ENCODE data around the gene MANSC4. TPM values are rescaled to one million over a fixed set of nuclear protein-coding genes. Genes with fewer than 3 reads are reported as not detected.

The MANSC4 gene
- total RNA-seq, 1 donor from 2014 or later, result not detected

GRCh38 chr12:27733052-27733656 lies 46.9 kb downstream of the MANSC4 start:
- no peak overlapping the region for H3K4me3 Mint-ChIP-seq
- peaks cover 36% of the 10 kb centered on the region for H3K36me3 Mint-ChIP-seq (ENCODE audit: low read depth)
- DNase-seq (ENCODE audit: low spot score), result no peak
- H3K27me3 Mint-ChIP-seq (ENCODE audit: insufficient read depth), result no peaks in the 10 kb centered on the region
- no peak overlapping the region for H3K27ac Mint-ChIP-seq
- H3K9me3 Mint-ChIP-seq, result no peaks in the 10 kb centered on the region
- H3K4me1 Mint-ChIP-seq (ENCODE audit: low read depth), result no peaks in the 10 kb centered on the region
- intact Hi-C loops (cut with micrococcal nuclease), result loop anchor here (1.0 to 2.0 kb wide), 5 partner anchors 48 to 1266 kb away; partner anchors contain the start of genes KLHL42 and MANSC4

DNA sequence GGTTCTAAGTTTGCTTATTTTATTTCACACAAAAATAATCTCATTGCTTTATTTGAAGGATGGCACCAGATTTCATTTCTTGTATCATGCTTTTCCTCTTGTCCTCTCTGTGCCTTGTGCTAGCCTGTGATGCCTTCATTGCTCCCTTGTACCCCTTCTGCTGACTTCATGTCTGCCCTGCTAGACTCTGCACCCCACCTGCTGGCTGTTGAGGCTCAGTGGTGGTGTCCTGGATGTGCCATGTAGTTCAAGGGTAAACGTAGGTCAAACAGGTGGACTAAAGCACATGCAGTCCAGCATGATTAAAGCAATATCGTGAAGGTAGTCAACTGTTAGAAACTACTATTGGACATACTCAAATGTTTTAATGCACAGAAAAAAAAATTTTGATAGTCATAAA lies 47.8 kb downstream of the MANSC4 start:
- H3K9me3 Mint-ChIP-seq, result no peaks in the 10 kb centered on the region
- H3K27me3 Mint-ChIP-seq (ENCODE audit: insufficient read depth), result no peaks in the 10 kb centered on the region
- no peak overlapping the region for H3K27ac Mint-ChIP-seq
- H3K4me1 Mint-ChIP-seq (ENCODE audit: low read depth), result no peaks in the 10 kb centered on the region
- intact Hi-C loops (cut with micrococcal nuclease), result loop anchor here (2.0 kb wide), 3 partner anchors 49 to 1267 kb away; partner anchors contain the start of genes KLHL42 and MANSC4
- DNase-seq (ENCODE audit: low spot score), result no peak
- no peak overlapping the region for H3K4me3 Mint-ChIP-seq
- peaks cover 32% of the 10 kb centered on the region for H3K36me3 Mint-ChIP-seq (ENCODE audit: low read depth)

- intact Hi-C loops (cut with micrococcal nuclease), result no loop called here
- no peaks in the 10 kb centered on the region for H3K4me1 Mint-ChIP-seq (ENCODE audit: low read depth)
- no peak for DNase-seq (ENCODE audit: low spot score)
- H3K4me3 Mint-ChIP-seq, result no peak overlapping the region
- no peak overlapping the region for H3K27ac Mint-ChIP-seq
- H3K27me3 Mint-ChIP-seq (ENCODE audit: insufficient read depth), result no peaks in the 10 kb centered on the region
- peaks cover 27% of the 10 kb centered on the region for H3K36me3 Mint-ChIP-seq (ENCODE audit: low read depth)
- H3K9me3 Mint-ChIP-seq, result no peaks in the 10 kb centered on the region
Observed at GRCh38 chr12:27730097-27730588, 49.9 kb downstream of the MANSC4 start.

DNA sequence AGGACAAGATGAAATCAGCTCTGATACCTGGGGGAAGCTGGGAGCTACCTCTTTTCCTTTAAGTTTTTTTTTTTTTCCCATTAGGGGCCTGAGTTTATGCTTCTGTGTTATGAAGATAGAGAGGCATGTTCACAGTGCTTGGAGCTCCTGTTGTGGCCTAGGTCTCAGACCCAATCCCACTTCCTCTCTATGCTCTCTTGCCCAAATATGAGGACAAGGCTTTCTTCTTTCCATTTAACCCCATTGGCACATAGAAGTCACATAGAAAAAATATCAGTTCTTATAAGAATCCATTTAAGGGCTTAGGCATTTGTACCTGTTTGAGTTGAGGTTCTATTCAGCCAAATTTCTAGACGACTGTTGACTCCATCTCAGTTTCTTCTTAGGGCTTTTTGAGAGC lies 56.8 kb downstream of the MANSC4 start:
- H3K36me3 Mint-ChIP-seq (ENCODE audit: low read depth), result peaks cover 19% of the 10 kb centered on the region
- no peak for DNase-seq (ENCODE audit: low spot score)
- no peak overlapping the region for H3K27ac Mint-ChIP-seq
- H3K4me1 Mint-ChIP-seq (ENCODE audit: low read depth), result peaks cover 5% of the 10 kb centered on the region
- intact Hi-C loops (cut with micrococcal nuclease), result no loop called here
- H3K27me3 Mint-ChIP-seq (ENCODE audit: insufficient read depth), result no peaks in the 10 kb centered on the region
- H3K9me3 Mint-ChIP-seq, result no peaks in the 10 kb centered on the region
- H3K4me3 Mint-ChIP-seq, result no peak overlapping the region

Other genes with a start within 250 kb of the MANSC4 start
- 1.4 and 1.6 TPM in 2 replicates for gene REP15, start 83.8 kb downstream of the MANSC4 start, total RNA-seq
- gene MRPS35, start 69.4 kb downstream of the MANSC4 start, total RNA-seq, result 59.8 and 72.2 TPM in 2 replicates
- gene KLHL42, start within 50 bp of the MANSC4 start, total RNA-seq, result 19.5 and 21.7 TPM in 2 replicates
- gene PTHLH, start 192.5 kb upstream of the MANSC4 start, total RNA-seq, result not detected in 2 replicates

Measured in activated T-helper 1 cell treated with anti-CD3 and anti-CD28 coated beads, Interleukin-12 subunit alpha, Interleukin-12 subunit beta, Interleukin-2, Interleukin-4 antibody, amounts not matched to agents 30 ng/mL and 10 ng/mL and 1 ng/mL, durations not matched to agents 14 hours and 24 hours and 36 hours (primary cell).